ENCODE results near the gene TNFAIP8L2. TPM values are rescaled to one million over a fixed set of nuclear protein-coding genes. Genes with fewer than 3 reads are reported as not detected.

The TNFAIP8L2 gene
- total and polyA plus RNA-seq, 2 donors, result 30.0 to 32.8 TPM

DNA sequence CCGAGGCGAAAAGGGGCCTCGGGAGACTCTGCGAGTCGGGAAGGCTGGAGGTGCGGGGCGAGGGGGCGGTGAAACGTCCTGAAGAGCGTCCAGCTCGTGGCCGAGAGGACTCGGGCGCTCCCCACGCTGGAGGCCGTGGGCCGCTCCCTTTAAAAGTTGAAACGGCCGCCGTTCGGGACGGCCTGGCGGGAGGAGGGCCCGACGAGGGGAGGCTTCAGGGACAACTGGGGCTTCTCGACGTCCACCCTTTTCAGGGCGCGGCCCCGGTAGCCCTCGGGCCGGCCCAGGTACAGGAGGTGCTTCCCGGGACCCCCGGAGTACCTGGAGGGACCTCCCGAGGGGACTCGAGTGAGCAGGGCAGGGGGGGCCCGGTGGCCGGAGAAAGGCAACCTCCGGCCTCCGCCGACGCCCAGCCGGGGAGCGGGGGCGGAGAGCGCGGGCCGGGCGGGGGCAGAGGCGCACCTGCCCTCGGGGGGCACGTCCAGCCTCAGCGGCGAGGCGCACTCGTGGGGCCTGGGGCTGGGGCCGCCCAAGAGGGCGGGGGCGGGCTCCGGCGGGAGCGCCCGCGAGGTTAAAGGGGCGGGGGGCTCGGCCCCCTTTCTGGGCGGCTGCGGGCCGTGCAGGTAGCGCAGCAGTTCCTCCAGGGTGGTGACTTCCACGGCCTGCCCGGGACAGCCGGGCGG lies 24.0 kb upstream of the TNFAIP8L2 start:
- Histone ChIP-seq H3K27me3 (ENCODE audit: control insufficient read depth in 2 of 2, insufficient read depth in 1 of 2, low read length in 1 of 2) (peaks cover 0 to 22% of the 10 kb centered on the region in 2 donors), H3K4me3 (ENCODE audit: low read length in 2 of 2) (no peak overlapping the region), H3K27ac (ENCODE audit: low read depth in 1 of 2, low read length in 1 of 2) (no peak overlapping the region), H3K36me3 (ENCODE audit: control insufficient read depth in 2 of 2, insufficient read depth in 2 of 2, low read length in 1 of 2) (no peaks in the 10 kb centered on the region), H3K4me1 (ENCODE audit: control insufficient read depth in 2 of 2, insufficient read depth in 2 of 2, low read length in 2 of 2) (peaks cover 10 to 19% of the 10 kb centered on the region in 2 donors), H3K9me3 (ENCODE audit: control insufficient read depth in 2 of 2, insufficient read depth in 1 of 2, low read length in 1 of 2) (no peaks in the 10 kb centered on the region)
- no peak for DNase-seq (ENCODE audit: low read depth in 6 of 9, low spot score in 9 of 9)
- WGBS, result 82% methylated on average over 74 of the region's 74 CpGs

GRCh38 chr1:151133018-151133806 lies 23.2 kb upstream of the TNFAIP8L2 start:
- 88% methylated on average over 65 of the region's 65 CpGs for WGBS
- no peaks in the 10 kb centered on the region for H3K9me3 ChIP-seq (ENCODE audit: control insufficient read depth in 2 of 2, insufficient read depth in 1 of 2, low read length in 1 of 2)

GRCh38 chr1:151134396-151134795 lies 22.1 kb upstream of the TNFAIP8L2 start:
- H3K9me3 ChIP-seq (ENCODE audit: control insufficient read depth in 2 of 2, insufficient read depth in 1 of 2, low read length in 1 of 2), result no peaks in the 10 kb centered on the region
- H3K4me3 ChIP-seq (ENCODE audit: low read length in 2 of 2), result no peak overlapping the region
- 97% methylated on average over 3 of the region's 3 CpGs for WGBS
- H3K27ac ChIP-seq (ENCODE audit: low read depth in 1 of 2, low read length in 1 of 2), result no peak overlapping the region
- no peaks in the 10 kb centered on the region for H3K36me3 ChIP-seq (ENCODE audit: control insufficient read depth in 2 of 2, insufficient read depth in 2 of 2, low read length in 1 of 2)
- H3K4me1 ChIP-seq (ENCODE audit: control insufficient read depth in 2 of 2, insufficient read depth in 2 of 2, low read length in 2 of 2), result peaks cover 10 to 19% of the 10 kb centered on the region in 2 donors
- peaks cover 0 to 22% of the 10 kb centered on the region in 2 donors for H3K27me3 ChIP-seq (ENCODE audit: control insufficient read depth in 2 of 2, insufficient read depth in 1 of 2, low read length in 1 of 2)
- no peak for DNase-seq (ENCODE audit: low read depth in 6 of 9, low spot score in 9 of 9)

More at GRCh38 chr1:151133018-151133806, 23.2 kb upstream of the TNFAIP8L2 start:
- Histone ChIP-seq H3K27ac (ENCODE audit: low read depth in 1 of 2, low read length in 1 of 2) (no peak overlapping the region), H3K27me3 (ENCODE audit: control insufficient read depth in 2 of 2, insufficient read depth in 1 of 2, low read length in 1 of 2) (peaks cover 0 to 22% of the 10 kb centered on the region in 2 donors), H3K4me3 (ENCODE audit: low read length in 2 of 2) (no peak overlapping the region), H3K4me1 (ENCODE audit: control insufficient read depth in 2 of 2, insufficient read depth in 2 of 2, low read length in 2 of 2) (peaks cover 10 to 19% of the 10 kb centered on the region in 2 donors), H3K36me3 (ENCODE audit: control insufficient read depth in 2 of 2, insufficient read depth in 2 of 2, low read length in 1 of 2) (no peaks in the 10 kb centered on the region)
- DNase-seq (ENCODE audit: low read depth in 6 of 9, low spot score in 9 of 9), result no peak

- over 99% methylated on average over 7 of the region's 7 CpGs for WGBS
- peaks cover 10 to 19% of the 10 kb centered on the region in 2 donors for H3K4me1 ChIP-seq (ENCODE audit: control insufficient read depth in 2 of 2, insufficient read depth in 2 of 2, low read length in 2 of 2)
- DNase-seq (ENCODE audit: low read depth in 6 of 9, low spot score in 9 of 9), result no peak
These were observed 21.5 kb upstream of the TNFAIP8L2 start for GRCh38 chr1:151134991-151135390.

GRCh38 chr1:151135433-151136385 lies 20.7 kb upstream of the TNFAIP8L2 start:
- H3K27ac ChIP-seq (ENCODE audit: low read depth in 1 of 2, low read length in 1 of 2), result no peak overlapping the region
- WGBS, result 96% methylated on average over 12 of the region's 12 CpGs
- H3K36me3 ChIP-seq (ENCODE audit: control insufficient read depth in 2 of 2, insufficient read depth in 2 of 2, low read length in 1 of 2), result no peaks in the 10 kb centered on the region

More at GRCh38 chr1:151134991-151135390, 21.5 kb upstream of the TNFAIP8L2 start:
- Histone ChIP-seq H3K9me3 (ENCODE audit: control insufficient read depth in 2 of 2, insufficient read depth in 1 of 2, low read length in 1 of 2) (no peaks in the 10 kb centered on the region), H3K36me3 (ENCODE audit: control insufficient read depth in 2 of 2, insufficient read depth in 2 of 2, low read length in 1 of 2) (no peaks in the 10 kb centered on the region), H3K27ac (ENCODE audit: low read depth in 1 of 2, low read length in 1 of 2) (no peak overlapping the region), H3K27me3 (ENCODE audit: control insufficient read depth in 2 of 2, insufficient read depth in 1 of 2, low read length in 1 of 2) (peaks cover 0 to 22% of the 10 kb centered on the region in 2 donors), H3K4me3 (ENCODE audit: low read length in 2 of 2) (no peak overlapping the region)

GRCh38 chr1:151137789-151138188 lies 18.7 kb upstream of the TNFAIP8L2 start:
- H3K27ac ChIP-seq (ENCODE audit: low read depth in 1 of 2, low read length in 1 of 2), result no peak overlapping the region
- 97% methylated on average over 7 of the region's 7 CpGs for WGBS
- H3K27me3 ChIP-seq (ENCODE audit: control insufficient read depth in 2 of 2, insufficient read depth in 1 of 2, low read length in 1 of 2), result peaks cover 0 to 9% of the 10 kb centered on the region in 2 donors
- peaks cover 0 to under 1% of the 10 kb centered on the region in 2 donors for H3K4me1 ChIP-seq (ENCODE audit: control insufficient read depth in 2 of 2, insufficient read depth in 2 of 2, low read length in 2 of 2)
- no peak for DNase-seq (ENCODE audit: low read depth in 6 of 9, low spot score in 9 of 9)
- no peaks in the 10 kb centered on the region for H3K9me3 ChIP-seq (ENCODE audit: control insufficient read depth in 2 of 2, insufficient read depth in 1 of 2, low read length in 1 of 2)
- no peaks in the 10 kb centered on the region for H3K36me3 ChIP-seq (ENCODE audit: control insufficient read depth in 2 of 2, insufficient read depth in 2 of 2, low read length in 1 of 2)
- H3K4me3 ChIP-seq (ENCODE audit: low read length in 2 of 2), result no peak overlapping the region

More at GRCh38 chr1:151135433-151136385, 20.7 kb upstream of the TNFAIP8L2 start:
- peaks cover 10 to 16% of the 10 kb centered on the region in 2 donors for H3K4me1 ChIP-seq (ENCODE audit: control insufficient read depth in 2 of 2, insufficient read depth in 2 of 2, low read length in 2 of 2)
- H3K4me3 ChIP-seq (ENCODE audit: low read length in 2 of 2), result no peak overlapping the region
- H3K9me3 ChIP-seq (ENCODE audit: control insufficient read depth in 2 of 2, insufficient read depth in 1 of 2, low read length in 1 of 2), result no peaks in the 10 kb centered on the region
- peaks cover 0 to 22% of the 10 kb centered on the region in 2 donors for H3K27me3 ChIP-seq (ENCODE audit: control insufficient read depth in 2 of 2, insufficient read depth in 1 of 2, low read length in 1 of 2)
- DNase-seq (ENCODE audit: low read depth in 6 of 9, low spot score in 9 of 9), result no peak

DNA sequence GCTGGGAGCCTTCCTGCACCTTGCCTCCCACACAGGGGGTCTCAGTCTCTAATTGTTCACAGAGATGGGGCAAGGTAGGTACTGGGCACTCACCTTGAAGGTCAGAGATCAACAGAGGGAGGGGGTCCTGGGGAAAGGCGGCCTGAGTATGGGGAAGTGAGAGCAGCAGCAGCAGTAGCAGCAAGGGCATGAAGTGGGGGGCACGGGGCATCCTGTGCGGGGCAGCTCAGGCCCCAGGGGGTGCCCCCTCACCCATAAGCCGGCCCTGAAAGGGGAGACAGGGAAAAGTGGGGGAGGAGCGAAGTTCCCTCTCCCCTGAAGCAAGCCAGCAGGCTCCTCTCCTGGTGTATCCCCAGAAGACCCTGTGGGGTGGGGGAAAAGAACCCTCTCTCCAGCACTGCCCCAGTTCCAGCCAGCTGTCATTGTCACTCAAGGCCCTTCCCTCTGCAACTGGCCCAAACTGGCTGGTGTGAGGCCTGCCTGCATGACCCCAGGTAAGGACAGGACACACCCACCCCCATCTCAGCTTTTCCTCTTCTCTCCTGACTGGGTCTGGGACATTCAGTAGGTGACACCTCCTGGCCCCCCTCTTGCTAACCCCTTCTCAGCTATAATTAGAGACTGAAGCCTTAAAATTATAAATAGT lies 13.9 kb upstream of the TNFAIP8L2 start:
- Histone ChIP-seq H3K36me3 (ENCODE audit: control insufficient read depth in 2 of 2, insufficient read depth in 2 of 2, low read length in 1 of 2) (no peaks in the 10 kb centered on the region), H3K27ac (ENCODE audit: low read depth in 1 of 2, low read length in 1 of 2) (no peak overlapping the region)
- WGBS, result 91% methylated on average over 5 of the region's 5 CpGs

DNA sequence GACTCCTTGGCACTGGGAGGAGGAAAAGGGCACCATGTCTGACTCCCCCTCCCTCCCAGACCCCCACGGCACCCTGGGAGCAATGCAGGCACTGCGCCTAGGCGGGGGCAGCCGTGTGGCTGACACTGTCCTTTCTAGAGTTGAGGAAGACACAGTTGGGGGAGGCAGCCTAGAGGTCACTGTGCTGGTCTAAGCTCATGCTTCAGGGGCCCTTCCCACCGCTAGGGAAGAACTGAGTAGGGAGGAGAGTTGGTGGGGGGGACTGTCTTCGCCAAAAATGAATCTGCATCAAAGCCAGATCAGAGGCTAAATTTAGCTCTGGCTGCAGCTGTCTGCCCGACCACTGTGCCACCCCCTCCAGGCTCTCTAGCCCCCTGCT lies 13.4 kb upstream of the TNFAIP8L2 start:
- peaks cover 0 to 6% of the 10 kb centered on the region in 2 donors for H3K9me3 ChIP-seq (ENCODE audit: control insufficient read depth in 2 of 2, insufficient read depth in 1 of 2, low read length in 1 of 2)
- DNase-seq (ENCODE audit: low read depth in 6 of 9, low spot score in 9 of 9), result no peak
- H3K4me3 ChIP-seq (ENCODE audit: low read length in 2 of 2), result no peak overlapping the region
- whole genome bisulfite sequencing, result 64% methylated on average over 7 of the region's 7 CpGs
- no peaks in the 10 kb centered on the region for H3K36me3 ChIP-seq (ENCODE audit: control insufficient read depth in 2 of 2, insufficient read depth in 2 of 2, low read length in 1 of 2)
- peaks cover 6 to 39% of the 10 kb centered on the region in 2 donors for H3K4me1 ChIP-seq (ENCODE audit: control insufficient read depth in 2 of 2, insufficient read depth in 2 of 2, low read length in 2 of 2)
- no peak overlapping the region for H3K27ac ChIP-seq (ENCODE audit: low read depth in 1 of 2, low read length in 1 of 2)
- peaks cover 0 to 21% of the 10 kb centered on the region in 2 donors for H3K27me3 ChIP-seq (ENCODE audit: control insufficient read depth in 2 of 2, insufficient read depth in 1 of 2, low read length in 1 of 2)

More for the DNA sequence above, 13.9 kb upstream of the TNFAIP8L2 start:
- peaks cover 6 to 39% of the 10 kb centered on the region in 2 donors for H3K4me1 ChIP-seq (ENCODE audit: control insufficient read depth in 2 of 2, insufficient read depth in 2 of 2, low read length in 2 of 2)
- no peak overlapping the region for H3K4me3 ChIP-seq (ENCODE audit: low read length in 2 of 2)
- DNase-seq (ENCODE audit: low read depth in 6 of 9, low spot score in 9 of 9), result no peak
- H3K9me3 ChIP-seq (ENCODE audit: control insufficient read depth in 2 of 2, insufficient read depth in 1 of 2, low read length in 1 of 2), result peaks cover 0 to 6% of the 10 kb centered on the region in 2 donors
- peaks cover 0 to 21% of the 10 kb centered on the region in 2 donors for H3K27me3 ChIP-seq (ENCODE audit: control insufficient read depth in 2 of 2, insufficient read depth in 1 of 2, low read length in 1 of 2)

Data from thymus (tissue), 11 donors.